Stimulated activated naive CD4-positive, alpha-beta T cell treated with Interleukin-2 at 50 U/mL for 16 hours (primary cell): ENCODE measurements around the gene PIK3R6.

Source experiments
- DNase-seq: peaks from one replicate; lab custom pipeline; 2025; lab: John Stamatoyannopoulos, UW

Gene PIK3R6

DNA sequence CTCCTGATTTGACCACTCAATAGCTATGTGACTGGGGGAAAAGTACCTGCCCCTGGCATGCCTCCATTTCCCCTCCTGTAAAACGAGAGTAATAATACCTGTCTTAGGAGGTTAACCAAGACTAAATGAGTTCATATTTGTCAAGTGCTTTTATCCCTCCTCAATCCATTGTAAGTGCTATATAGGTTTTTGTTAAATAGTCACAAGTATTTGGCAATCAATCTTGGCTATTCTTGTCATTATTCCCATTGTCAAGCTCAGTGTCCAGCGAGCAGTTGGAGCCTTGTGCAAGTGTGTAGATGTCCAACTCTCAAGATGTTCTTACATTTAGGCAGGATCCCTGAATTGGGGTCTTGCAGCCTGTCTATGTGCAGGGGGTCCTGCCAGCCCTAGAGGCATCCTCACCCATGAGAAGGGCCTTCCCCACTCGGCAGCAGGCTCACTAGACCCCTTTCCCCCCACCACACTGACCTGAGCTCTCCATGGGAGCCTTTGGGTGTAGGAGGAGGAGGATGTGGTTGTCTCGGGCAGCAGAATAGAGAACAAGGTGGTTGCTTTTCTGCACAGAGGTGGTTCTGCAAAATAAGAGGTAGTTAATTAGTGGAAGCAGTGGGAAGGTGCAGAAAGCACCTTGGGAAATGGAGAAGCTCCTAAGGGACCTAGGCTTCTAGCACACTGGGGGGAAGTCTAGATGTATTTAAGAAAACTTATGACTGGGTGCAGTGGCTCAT lies 18.0 kb downstream of the PIK3R6 start:
- no peak for DNase-seq

DNA sequence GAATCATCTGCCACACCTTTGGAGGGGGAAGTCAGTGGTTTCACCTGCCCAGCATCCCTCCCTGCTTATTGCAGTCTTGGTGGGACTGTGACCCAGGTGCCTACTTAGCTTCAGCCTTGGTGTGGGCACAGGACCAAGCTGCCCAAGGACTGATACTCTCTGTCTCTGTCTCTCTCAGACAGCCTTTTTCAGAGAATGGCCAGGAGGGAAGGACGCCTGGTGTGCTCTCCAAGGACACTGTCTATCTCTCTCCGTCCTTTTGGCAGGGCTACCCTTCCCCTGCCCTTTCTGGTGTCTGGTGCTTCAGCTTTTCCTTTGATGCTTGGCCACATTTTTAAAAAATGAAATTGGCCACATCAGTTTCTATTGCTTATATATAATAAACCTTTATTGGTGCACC lies 19.6 kb downstream of the PIK3R6 start:
- no peak for DNase-seq

DNA sequence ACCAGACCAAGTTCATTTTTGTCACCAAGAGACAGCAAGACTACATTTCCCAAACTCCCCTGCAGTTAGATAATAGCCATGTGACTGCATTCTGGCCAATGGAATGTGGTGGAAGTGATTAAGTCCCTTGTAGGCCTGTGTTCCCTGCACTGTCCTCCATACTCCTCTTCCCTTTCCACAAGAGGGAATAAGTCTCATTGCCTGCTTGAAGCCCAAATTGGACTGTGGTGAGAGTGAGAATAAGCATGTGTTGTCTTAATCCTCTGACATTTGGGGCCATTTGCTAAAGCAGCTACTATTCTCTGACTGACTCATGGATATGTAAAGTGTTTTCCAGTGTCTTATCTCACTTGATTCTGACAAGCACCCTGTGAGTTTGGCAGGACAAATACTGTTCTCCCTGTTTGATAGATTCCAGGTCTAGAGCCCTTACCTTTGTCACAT lies 20.7 kb downstream of the PIK3R6 start:
- no peak for DNase-seq

DNA sequence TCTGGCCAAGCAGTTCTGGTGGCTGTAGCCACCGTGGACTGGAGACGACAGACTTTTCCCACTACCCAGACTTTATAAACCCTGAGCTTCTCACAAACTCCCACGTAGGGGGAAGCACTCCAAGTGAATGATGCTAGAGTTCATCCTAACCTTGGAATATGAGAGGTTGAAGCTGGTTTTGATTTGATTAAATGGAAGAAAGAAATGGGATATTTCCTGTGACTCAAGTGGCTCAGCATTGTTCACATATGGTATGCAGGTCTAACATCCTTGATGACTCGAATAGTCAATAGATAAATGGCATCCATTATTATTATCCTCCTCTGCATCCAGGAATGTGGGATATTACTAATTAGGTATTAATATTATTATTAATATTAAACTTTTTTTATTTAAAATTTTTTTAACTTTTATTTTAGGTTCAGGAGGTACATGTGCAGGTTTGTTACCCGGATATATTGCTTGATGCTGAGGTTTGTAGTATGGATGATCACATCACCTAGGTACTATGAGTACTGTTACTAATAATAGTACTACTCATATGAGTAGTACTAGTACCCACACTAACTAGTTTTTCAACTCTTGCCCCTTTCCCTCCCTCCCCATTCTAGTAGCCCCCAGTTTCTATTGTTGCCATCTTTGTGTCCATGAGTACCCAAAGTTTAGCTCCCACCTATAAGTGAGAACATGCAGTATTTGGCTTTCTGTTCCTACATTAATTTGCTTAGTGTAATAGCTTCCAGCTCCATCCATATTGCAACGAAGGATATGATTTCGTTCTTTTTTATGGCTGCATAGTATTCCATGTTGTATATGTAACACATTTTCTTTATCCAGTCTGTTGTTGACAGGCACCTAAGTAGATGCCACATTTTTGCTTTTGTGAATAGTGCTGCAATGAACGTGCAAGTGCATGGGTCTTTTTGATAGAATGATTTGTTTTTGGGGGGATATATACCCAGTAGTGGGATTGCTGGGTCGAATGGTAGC lies 22.9 kb downstream of the PIK3R6 start:
- no peak for DNase-seq

DNA sequence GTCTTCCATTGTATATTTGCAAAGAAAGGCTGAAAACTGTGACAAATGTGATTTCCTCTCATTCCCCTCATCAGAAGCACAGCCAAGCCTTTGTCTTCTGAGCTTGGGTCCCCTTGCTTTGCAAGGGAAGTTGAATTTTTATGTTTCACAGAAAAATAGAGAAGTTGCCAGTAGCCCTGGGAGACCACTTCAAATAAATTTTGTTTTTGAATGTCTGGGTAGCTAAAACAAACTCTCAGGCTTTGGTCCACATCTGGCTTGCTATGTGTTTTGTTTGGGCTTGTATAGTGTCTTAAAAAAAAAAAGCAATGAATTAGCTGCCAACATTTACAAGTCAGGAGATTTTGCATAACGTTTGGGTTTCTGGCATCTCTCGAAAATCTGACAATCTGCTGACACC lies 24.1 kb downstream of the PIK3R6 start:
- DNase-seq: no peak

DNA sequence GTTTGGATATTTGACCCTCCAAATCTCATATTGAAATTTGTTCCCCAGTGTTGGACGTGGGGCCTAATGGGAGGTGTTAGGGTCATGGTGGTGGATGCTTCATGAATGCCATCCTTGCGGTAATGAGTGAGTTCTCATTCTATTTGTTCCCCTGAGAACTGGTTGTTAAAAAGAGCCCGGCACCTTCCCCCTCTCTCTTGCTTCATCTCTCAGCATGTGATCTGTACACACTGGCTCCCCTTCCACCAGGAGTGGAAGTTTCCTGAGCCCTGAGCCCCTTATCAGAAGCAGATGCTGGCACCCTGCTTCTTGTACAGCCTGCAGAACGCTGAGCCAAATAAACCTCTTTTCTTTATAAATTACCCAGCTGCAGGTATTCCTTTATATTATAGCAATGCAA lies 25.6 kb downstream of the PIK3R6 start:
- DNase-seq: no peak

DNA sequence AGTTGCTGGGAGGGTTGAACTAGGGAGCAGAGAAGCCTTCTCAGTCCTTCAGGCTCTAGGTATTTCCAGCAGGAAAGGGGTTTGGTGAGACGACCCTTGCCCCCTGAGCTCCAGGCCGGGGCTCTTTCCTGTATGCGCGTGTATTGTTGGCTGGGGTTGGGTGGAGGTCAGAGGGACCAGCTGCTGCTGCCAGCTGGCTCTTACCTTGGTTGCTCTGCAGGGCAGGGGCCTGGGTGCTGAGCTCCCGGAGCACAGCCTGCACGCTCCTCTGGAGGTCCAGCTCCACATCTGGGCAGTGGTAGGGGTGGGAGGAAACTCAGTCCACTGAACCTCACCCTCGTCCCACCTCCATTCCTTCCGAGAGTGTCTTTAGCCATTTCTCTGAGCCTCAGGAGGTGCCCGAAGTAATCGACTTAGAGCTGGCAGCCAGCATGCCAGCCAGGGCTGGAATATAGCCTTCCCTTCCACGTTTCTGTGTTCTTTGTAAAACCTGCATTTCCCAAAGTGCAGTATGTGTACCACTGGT lies 28.0 kb downstream of the PIK3R6 start:
- DNase-seq: no peak

DNA sequence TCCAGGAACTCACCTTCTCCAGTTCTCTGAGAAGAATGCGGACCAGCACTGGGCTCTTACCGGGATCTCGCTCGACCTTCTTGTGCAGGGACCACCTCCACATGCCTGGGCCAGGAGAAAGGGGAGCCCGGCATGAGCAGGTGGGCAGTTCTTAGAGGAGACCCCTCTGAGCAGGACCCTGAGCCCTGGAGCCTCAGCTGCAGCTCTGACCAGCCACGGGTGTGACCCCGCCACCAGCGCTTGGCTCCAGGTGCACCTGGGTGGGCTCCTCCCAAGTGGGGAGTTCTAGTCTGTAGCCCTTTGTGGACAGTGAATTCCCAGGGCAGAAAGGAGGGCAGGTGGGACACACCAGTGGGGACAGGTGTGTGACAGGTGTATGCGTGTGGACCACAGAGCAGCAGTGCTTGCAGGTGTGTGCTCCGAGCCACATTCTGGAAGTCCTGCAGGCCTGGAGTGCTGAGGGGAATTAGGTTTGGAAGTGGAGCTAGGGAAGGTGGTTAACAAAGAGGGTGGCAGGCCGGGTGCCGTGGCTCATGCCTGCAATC lies 28.9 kb downstream of the PIK3R6 start:
- no peak for DNase-seq

DNA sequence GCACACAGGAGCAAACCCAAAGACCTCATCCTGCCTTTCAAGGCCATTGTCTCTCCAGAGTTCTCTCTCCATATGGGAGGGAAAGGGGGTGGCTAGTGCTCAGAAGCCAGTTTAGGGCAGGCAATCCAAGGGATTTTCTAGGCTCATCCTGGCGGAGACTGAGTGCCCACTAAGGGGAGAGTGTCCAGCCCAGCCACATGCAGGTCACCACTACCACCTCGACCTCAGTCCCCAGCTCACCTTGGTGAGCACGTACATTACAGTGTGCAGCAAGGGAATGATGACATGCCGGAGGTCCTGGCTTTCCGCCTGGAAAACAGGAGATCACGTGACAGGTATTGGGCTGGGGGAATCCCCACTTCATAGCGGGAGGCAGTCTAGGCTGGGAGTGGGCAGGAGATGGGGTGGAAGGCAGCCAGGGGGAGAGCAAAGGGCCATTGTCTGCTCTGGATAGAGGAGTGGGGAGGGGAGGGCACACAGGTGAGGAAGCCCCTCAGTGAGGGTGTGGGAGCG lies 29.9 kb downstream of the PIK3R6 start:
- DNase-seq: no peak

DNA sequence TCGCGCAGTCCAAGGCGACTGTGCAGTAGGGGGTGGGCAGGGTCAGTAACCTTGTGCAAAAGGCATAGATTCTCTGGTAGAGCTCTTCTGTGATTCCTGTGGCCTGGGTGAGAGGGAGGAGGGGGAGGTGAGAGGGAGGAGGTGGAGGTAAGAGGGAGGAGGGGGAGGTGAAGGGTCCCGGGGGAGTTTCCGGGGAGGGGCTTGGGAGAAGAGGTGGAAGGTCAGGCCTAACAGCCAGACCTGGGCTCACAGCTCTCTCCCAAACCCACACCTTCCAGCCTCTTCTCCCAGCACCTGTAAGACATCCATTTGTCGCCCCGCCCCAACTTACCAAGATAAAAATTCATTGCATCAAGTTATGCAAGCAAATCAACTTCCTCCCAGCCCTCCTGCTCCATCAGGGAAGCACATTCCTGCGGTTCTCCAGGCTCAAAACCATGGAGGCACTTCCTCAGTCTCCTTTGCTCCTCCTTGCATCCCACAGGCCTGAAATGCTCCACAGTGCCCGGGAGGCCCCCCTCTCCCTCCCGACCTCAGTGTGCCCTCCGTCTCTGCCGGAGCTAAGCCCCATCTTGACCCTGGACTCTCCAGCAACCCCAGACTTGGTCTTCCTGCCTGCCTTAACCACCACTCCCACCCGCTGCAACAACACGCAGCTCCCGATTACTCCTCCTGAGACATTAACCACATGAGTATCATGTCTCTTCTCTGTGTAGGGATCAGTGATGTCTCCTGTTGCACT lies 30.5 kb downstream of the PIK3R6 start:
- DNase-seq: no peak

DNA sequence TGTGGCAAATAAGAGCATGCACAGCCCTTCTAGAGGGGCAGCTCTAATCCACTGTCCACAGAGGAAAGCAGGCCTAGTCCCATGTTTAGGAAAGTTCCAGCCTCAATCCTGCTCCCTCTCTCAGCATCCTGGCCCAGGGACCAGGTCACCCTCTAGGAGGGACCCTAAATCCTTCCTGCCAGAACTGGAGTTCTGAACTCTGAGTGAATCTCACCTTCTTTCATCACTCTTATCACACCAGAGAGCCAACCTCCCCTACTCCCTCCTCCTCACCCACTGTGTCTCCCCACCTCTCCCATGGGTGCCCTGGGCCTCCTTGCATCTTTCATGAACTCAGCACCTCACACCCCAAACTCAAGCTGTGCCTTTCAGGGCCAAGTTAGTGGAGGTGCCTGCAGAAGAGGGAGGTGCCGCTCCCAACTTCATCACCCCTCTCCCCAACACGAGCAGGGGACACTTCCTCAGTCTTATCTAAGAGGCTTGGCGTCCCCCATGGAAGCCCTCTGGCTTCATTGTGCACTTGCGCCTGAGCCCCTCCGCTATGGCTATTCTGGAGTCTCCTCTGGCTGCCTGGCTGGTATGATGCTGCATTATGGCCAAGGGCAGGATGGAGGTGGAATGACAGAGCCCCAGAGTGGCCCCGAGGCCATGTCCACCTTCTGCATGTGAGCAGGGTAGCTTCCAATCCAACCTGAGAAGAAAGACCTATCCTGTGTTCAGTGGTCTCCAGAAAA lies 31.7 kb downstream of the PIK3R6 start:
- DNase-seq: no peak

DNA sequence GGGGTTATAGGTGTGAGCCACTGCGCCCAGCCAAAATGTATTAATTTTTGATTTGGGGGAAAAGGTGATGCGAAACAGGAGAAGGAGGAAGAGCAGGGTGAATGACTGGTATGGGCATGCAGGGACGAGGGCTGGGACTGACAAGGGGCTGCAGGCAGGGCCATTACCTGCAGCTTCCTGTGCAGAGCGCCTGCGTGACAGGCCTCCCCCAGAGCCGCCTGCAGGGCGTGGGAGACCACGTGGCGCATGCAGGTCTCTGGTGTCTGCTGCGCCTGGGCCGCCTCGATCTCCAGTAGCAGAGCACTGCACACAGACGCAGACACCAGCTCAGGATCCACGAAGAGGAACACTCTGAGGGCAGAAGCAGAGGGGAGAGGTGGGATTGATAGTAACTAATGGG lies 32.4 kb downstream of the PIK3R6 start:
- no peak for DNase-seq

DNA sequence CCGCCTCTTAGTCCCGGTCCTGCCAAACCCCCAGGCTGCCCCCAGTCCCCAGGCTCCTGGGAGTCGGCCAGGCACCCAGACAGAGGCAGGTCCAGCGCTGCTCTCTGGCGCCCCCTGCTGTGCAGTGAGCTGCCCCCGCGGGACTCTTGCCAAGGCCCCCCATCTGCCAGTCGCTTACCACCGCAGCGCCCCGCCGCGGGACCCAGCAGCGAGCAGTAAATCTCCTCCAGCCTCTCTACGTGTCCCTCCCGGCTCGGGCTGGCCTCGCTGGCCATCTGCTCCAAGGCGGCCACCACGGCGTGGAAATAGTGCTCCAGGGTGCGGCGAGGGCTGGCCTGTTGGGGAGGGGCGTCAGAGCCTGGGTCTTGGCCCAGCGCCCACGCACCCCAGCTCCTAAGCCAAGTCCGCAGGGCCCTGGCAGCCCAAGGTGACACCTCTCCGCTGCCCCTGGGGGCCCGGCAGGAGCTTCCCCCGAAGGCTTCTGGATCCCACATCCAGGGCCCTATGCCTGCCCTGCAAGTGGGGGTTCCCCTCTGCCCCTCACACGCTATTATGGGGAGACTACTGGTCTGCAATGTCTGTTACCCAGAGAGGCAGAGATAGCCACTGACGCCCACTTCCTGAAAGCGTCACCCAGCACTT lies 34.6 kb downstream of the PIK3R6 start:
- peak; percentile 4 for DNase-seq

DNA sequence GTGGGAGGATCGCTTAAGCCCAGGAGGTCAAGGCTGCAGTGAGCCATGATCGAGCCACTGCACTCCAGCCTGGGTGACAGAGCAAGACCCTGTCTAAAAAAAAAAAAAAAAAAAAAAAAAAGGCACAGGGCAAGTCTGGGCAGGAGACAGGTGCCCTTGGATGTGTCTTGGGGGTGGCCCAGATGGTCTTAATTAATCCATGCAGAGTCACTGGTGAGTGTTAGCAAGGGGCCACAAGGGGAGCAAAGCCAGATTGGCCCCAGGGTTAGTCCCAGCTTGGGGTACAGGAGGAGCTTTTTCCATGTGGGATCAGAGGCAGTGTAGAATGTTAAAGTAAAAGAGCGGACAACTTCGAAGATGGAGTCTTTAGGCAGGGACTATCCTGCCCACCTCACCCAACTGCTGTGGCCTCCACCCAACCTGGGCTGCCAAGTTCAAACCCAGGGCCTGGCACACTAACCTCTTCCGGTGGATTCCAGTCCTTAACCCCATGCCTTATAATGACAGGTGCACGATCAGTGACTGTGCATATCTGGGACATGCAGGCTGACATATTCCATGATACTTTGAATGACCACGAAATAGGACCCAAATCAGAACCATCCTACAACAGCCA lies 36.1 kb downstream of the PIK3R6 start:
- DNase-seq: no peak

DNA sequence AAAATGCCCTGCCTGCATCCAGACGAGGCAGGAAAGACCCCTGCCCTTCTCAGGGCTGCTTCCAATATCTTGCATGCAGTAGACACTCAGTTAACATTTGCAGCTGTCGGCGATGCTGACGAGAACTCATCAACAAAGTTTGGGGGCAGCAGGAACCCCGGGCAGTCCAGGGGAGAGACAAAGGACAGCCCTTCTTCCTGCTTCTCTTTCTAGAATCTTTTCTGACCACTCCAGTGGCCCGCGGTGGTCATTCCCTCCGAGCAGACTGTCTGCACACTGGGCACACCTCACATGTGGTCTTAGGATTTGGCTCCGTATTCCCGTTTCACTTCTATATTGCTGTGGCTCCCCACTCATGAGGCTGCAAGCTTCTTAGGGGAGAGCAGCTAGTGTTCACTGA lies 37.3 kb downstream of the PIK3R6 start:
- DNase-seq: no peak

DNA sequence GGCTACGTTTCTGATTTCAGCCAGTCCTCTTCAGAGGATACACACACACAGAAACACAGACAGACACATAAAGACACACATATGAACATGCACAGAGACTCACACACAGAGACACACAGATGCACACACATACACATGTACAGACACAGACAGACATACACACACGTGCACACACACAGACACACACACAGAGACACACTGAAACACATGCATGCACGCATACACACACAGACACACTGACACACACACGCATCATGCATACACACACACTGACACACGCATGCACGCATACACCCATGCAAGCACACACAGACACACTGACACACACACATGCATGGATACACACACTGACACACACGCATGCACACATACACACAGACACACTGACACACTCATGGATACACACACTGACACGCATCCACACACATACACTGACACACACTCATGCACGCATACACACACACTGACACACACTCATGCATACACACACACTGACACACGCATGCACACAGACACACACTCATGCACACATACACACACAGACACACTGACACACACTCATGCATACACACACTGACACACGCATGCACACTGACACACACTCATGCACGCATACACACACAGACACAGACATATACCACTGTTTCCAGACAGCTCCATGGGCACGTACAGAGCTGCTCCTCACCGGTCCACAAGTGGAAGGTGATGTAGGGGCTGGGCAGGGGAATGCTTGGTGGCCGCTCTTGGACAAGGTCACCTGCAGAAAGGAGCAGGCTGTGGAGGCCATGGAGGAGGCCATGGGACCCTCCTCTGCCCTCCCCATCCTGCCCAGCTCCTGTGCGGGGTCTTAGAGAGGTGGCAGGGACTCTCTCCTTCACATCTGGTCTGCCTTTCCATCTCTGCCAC lies 38.2 kb downstream of the PIK3R6 start:
- no peak for DNase-seq

DNA sequence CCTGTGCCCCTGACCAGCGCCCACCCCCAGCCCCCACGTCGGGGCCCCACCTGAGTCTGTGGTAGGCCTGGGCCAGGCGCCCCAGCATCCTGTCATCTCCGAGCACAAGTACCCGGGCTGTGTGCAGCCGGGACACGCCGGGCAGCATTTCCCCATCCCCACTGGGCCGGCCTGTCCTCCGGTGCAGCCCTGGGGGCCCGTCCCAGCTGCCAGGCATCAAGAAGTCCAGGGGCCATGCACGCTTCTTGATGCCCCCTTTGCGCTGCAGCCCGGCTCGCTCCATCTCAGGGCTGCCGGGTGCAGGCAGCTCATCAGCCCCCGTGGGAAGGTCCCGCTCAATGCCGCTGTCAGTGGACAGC lies 39.0 kb downstream of the PIK3R6 start:
- no peak for DNase-seq

DNA sequence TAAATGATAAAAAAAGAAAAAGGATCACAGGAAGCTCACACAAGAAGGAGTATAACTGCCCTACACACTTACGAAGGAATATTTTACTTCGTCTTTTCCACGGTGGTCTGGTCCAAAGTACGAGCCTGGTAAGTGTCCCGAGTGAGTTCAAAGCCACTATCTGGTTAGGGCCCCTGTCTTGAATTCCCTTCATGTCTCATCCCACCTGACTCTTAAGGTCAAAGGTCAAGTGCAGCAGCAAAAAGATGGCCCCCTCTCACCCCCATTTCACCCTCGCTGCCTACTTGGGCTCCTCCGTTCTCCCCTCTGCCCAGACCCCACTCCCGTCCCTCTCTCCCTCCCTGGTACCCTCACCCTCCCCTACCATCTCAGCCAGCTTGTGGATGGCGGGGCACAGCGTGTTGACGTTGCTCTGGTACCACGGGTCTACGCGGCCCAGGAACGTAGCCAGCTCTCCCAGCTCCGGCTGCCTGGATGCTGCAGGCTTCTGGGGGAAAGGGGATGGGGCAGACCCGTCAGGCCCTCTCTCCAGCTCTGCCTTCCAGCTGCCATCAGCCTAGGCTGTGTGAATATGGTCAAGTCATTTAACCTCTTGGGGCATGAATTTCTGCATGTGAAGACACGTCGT lies 40.6 kb downstream of the PIK3R6 start:
- DNase-seq: no peak

DNA sequence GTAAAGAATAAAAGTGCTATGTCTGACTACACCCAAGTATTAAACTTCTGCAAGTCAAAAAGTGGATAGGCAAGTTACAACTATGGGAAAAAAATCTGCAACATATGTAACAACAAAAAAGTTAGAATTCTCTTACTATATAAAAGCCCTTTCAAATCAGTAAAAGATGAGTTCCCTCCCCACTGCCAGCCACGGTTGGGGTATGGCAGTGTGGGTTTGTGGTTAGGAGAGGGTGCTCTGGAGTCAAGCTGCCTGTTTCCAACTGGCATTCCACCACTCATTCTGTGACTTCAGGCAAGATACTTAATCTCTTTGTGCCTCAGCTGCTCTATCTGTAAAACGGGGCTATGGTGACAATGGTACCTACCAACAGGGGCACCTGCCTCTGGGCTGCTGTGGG lies 41.7 kb downstream of the PIK3R6 start:
- no peak for DNase-seq
